PFSK-1 (cell line): Measurements from ENCODE around the gene TBPL2.

Experiments used
- FOXP2 ChIP-seq: optimal IDR thresholded peaks from 2 replicates; pipeline ENCODE3; 2011; ENCODE audit warnings: borderline replicate concordance, control low read depth, inconsistent platforms; ENCODE audit not compliant: insufficient read depth; ENCODE audit errors: extremely low read length, extremely low read depth
- POLR2AphosphoS5 ChIP-seq: IDR thresholded peaks from 2 replicates; pipeline ENCODE4 v1.6.1; 2012; ENCODE audit warnings: low read depth, mild to moderate bottlenecking, control low read depth, low read length, moderate library complexity
- SIN3A ChIP-seq: IDR thresholded peaks from 2 replicates; pipeline ENCODE4 v1.6.1; 2012; ENCODE audit warnings: mild to moderate bottlenecking, low read length, moderate library complexity, borderline replicate concordance; ENCODE audit not compliant: insufficient read depth
- TF ChIP-seq, protein P1 (sequence below), 2 experiments: IDR thresholded peaks; 2 replicates each; pipeline versions ENCODE4 v1.6.1 to v1.8.0; 2011 to 2012; ENCODE audit warnings: low read depth in 2 of 2, low read length in 2 of 2, control low read depth in 1 of 2, inconsistent platforms in 1 of 2, mild to moderate bottlenecking in 1 of 2, moderate library complexity in 1 of 2; ENCODE audit not compliant: insufficient read depth in 1 of 2

DNA sequence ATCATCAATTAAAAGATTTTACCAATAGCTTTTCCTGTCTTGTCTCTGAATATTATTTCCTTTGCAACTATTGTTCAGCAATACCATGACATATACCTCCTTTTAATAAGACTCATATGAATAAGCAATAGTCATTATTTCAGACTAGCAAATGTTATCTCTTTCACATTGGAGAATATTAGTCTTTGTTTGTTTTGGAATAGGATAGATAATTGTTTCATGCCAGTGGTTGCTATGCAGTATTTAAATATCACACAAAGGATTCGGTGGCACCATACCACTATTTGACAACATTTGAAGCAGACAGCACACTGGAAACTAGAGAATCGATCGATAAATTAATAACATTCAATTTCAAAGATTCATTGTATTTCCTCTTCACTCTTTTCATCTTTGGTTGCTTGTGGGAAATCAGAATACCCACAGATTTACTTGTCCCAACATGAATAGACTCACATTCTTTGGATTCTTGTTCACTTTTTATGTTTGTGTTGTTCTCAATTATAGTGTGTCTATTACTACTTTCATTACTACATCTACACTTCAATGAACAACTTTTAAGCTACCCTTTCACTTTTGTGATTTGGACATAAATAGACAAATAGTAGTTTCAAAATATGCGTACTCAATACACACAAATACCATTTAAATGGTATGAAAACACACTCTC, 42.7 kb upstream of the TBPL2 start:
- TF ChIP-seq SIN3A (no peak), POLR2AphosphoS5 (no peak), FOXP2 (no peak)
- TF ChIP-seq, protein P1, sequence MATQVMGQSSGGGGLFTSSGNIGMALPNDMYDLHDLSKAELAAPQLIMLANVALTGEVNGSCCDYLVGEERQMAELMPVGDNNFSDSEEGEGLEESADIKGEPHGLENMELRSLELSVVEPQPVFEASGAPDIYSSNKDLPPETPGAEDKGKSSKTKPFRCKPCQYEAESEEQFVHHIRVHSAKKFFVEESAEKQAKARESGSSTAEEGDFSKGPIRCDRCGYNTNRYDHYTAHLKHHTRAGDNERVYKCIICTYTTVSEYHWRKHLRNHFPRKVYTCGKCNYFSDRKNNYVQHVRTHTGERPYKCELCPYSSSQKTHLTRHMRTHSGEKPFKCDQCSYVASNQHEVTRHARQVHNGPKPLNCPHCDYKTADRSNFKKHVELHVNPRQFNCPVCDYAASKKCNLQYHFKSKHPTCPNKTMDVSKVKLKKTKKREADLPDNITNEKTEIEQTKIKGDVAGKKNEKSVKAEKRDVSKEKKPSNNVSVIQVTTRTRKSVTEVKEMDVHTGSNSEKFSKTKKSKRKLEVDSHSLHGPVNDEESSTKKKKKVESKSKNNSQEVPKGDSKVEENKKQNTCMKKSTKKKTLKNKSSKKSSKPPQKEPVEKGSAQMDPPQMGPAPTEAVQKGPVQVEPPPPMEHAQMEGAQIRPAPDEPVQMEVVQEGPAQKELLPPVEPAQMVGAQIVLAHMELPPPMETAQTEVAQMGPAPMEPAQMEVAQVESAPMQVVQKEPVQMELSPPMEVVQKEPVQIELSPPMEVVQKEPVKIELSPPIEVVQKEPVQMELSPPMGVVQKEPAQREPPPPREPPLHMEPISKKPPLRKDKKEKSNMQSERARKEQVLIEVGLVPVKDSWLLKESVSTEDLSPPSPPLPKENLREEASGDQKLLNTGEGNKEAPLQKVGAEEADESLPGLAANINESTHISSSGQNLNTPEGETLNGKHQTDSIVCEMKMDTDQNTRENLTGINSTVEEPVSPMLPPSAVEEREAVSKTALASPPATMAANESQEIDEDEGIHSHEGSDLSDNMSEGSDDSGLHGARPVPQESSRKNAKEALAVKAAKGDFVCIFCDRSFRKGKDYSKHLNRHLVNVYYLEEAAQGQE (IDR thresholded peaks at IDR 0.05; ENCODE audit: insufficient read depth in 1 of 2, low read depth in 2 of 2, low read length in 2 of 2), result no peak
